Pulmonary artery endothelial cell (primary cell): ENCODE measurements around the gene ARNT2. TPM values are rescaled to one million over a fixed set of nuclear protein-coding genes. Genes with fewer than 3 reads are reported as not detected.

ENCODE experiments used
- DNase-seq: peaks from one replicate; pipeline ENCODE4 v3.0.0-alpha.2; 2011; ENCODE audit warnings: low read depth, low spot score
- total RNA-seq: library from RNA; depleted of rRNA; stranded (reverse); fragments of >200 nt; gene quantifications from 2 replicates; pipeline ENCODE4 v1.2.3, GENCODE V29; 2014

The ARNT2 gene
- total RNA-seq, 1 donor from 2014 or later, result 0.13 TPM

DNA sequence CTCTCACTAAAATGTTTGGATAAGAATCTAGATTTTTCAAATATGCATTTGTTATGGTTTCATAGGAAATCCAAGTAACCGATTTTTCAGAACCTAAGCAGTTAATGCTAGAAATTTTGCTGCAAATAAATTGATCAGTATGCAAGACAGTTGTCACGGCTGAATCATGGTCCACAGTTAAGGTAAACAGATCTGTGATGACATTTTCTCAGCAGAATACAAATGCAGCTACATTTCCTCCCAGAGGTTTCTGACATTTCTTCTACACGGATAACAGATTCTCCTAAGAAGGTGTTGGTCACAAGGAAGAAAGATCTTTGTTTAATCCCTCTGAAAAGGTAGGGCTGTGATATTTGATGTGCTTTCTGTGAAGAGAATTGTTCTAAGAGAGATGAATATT lies 36.9 kb downstream of the ARNT2 start:
- no peak for DNase-seq

DNA sequence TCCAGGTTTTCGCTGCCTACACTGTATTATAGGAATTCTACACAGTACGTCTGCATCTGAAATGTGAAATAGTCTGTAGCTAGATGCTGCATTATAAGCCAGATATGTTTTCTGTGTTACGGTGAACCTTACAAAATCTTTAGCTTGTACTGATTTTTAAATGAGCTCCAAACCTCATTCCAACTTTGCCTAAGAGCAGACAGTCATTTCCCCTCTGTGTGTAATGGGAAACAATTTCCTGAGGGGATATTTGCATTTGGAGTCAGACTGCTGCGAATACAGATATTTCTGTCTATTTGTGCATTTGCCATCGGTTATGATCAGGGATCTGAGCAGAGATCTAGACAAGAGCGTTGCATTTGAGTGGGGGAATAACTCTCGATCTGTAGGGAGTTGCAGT lies 37.5 kb downstream of the ARNT2 start:
- no peak for DNase-seq

DNA sequence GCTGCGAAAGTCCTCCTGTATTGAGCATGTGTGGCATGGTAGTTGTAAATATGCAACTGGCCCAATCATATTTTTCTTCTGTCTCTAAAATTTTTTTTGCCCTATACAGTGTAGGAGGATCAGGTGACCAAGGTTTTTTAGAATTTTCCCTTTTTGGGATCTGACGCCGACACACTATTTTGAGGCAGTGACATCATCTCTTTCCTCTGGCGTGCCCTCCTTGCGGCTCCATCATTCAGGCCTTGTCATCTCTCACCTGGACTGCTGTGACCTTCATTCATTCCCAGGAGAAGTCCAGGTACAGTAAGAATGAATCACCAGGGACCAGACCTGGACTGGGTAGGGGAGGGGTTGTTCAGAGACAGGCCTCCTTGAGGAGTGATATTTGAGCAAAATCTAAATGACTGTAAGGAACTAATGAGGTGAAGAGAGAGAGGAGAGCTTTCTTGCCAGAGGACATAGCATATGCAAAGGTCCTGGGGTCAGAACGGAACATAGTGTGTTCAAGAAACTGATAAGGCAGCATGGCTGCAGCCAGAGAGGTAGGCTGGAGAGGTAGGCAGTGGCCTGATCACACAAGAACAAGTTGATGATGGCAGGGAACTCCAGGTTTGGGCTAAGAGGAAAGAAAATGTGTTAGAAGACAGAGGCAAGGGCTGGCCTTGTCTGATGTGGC lies 38.7 kb downstream of the ARNT2 start:
- DNase-seq, result no peak

DNA sequence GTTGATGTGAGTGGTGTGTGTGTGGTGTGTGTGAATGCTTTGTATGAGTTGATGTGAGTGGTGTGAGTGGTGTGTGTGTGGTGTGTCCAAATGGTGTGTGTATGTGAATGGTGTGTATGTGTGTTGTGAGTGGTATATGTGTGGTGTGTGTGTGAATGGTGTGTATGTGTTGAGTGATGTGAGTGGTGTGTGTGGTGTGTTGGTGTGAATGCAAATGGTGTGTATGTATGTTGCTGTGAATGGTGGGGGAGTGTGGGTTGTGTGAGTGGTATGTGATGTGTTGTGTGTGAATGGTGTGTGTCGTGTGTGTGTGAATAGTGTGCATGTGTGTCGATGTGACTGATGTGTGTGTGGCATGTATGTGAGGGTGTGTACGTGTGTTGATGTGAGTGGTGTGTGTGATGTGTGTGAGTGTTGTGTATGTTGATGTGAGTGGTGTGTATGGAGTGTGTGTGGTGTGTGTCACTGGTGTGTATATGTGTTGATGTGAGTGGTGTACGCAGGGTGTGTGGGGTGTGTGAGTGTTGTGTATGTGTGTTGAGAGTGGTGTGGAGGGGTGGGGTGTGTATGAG lies 40.6 kb downstream of the ARNT2 start:
- DNase-seq, result no peak

DNA sequence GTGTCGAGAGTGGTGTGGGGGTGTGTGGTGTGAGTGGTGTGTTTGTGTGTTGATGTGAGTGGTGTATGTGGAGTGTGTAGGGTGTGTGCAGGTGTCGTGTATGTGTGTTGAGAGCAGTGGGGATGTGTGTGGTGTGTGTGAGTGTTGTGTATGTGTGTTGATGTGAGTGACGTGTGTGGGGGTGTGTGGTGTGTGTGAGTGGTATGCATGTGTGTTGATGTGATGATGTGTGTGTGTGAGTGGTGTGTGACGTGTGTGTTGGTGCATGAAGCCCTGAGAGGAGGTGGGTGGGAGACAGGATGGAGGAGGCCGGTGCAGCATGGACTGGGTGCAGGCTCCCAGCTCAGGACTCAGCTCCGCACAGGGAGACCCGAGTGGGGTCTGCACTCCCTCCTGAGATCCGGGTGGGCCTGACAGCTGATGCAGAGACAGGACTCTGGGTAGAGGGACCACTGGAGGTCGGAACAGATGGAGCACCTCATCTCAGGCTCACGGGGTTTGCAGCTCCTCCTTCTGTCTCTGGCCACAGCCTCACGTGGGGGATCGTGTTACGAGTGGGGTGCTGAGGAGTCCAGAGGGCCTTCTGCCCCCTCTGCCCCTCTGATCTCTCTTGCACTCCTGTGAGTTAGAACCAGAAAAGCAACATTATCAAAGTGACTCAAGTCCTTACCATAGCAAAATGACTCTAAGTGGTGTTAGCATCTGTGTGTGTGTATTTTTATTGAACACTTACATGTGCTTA lies 41.3 kb downstream of the ARNT2 start:
- no peak for DNase-seq

DNA sequence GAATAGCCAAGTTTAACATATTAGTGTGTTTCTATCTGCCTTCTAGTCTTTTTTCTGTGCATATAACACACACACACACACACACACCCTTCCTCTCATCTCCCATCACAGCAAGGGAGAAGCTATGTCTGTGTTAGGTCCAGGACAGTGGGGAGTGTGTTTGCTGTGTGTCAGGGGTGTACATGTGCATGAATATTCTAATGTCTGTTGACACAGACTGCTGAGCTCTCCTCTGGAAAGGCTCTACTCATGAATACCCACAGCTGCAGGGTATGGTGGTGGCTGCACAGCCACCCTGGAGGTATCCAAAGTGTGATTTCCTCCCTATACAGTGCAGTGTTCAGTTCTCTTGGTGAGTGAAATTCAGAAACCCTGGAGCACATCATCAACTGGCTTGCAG lies 42.9 kb downstream of the ARNT2 start:
- DNase-seq, result no peak

DNA sequence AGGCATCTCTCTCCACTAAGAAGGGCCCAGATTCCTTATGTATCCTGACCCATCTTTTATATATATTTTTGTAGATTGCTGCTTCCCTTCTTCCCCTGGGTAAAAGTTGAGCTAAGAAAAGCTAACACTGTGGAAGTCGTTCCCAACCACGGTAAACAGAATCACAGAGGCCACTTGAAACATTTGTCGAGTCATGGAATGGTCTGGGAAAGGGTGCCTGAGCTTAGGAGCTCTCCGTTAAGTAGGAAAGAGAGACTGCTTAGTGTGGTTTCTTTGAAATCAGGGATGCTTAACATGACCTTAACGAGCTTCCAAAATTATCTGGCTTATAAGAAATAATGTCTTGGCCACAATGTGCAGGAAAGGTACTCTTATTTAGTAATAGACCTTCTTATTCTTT lies 45.6 kb downstream of the ARNT2 start:
- no peak for DNase-seq

DNA sequence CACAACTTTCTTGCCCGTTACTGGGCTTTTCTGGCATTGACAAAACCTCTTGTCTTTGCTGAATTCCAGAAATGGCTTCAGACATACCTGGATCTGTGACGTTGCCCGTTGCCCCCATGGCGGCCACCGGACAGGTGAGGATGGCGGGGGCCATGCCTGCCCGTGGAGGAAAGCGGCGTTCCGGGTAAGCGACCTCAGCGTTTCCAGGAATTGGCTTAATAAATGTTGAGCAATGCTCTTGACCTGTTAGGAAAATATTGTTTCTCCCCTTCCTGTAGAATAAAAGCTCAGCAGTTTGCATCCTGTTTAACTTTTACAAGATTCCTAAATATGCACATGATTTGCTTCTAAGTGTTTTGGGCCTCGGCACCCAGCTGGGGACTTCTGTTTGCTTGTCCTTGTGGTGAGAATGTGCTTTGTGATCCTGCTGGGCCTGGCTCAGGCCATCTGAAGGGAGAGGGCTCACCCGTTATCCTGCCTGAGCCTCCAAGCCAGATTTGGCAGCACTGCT lies 46.7 kb downstream of the ARNT2 start:
- DNase-seq, result no peak

DNA sequence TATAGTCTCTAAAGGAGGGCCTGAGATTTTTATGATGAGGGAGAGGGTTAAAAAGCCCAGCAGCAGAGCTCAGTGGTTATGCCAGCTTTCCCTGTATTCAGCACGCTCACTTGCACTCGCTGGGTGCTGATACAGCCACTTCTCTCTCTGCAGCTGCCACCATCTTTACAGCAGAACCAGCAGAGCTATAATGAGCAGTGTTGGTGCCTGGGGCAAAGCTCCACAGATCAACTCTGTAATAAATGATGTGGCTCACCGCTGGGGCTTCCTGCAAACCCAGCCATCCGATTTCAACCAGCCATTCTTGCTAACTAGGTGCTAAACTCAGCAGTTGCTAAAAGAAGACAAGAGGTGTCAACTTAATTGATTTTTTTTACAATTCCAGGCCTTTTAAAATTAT lies 48.0 kb downstream of the ARNT2 start:
- DNase-seq, result no peak

DNA sequence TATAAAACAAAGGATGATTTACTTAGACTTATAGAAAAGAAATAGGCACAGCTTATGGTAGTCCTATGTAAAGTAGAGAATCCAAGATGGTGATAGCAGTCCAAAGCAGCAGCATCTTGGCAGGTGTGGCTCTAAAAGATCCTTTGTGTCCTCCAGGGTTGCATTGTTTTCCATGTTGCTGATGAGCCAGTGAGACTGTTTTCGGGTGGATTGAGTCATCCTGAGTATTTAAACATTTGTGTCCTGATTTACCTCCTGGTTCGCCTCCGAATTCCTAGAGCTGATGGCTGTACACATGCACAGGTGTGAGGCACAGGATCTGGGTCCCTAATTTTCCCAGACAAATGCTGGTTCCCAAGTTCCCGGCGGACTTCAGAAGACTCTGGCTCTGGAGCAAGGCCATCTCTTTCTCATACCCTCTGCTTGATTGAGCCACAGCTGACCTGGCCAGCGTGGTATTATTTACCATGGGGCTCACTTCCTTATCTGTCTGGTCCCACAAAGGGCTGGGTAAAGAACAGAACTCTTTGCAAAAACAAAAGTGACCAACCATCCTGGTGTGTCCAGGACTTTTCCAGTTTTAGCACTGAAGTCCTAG lies 51.0 kb downstream of the ARNT2 start:
- no peak for DNase-seq

DNA sequence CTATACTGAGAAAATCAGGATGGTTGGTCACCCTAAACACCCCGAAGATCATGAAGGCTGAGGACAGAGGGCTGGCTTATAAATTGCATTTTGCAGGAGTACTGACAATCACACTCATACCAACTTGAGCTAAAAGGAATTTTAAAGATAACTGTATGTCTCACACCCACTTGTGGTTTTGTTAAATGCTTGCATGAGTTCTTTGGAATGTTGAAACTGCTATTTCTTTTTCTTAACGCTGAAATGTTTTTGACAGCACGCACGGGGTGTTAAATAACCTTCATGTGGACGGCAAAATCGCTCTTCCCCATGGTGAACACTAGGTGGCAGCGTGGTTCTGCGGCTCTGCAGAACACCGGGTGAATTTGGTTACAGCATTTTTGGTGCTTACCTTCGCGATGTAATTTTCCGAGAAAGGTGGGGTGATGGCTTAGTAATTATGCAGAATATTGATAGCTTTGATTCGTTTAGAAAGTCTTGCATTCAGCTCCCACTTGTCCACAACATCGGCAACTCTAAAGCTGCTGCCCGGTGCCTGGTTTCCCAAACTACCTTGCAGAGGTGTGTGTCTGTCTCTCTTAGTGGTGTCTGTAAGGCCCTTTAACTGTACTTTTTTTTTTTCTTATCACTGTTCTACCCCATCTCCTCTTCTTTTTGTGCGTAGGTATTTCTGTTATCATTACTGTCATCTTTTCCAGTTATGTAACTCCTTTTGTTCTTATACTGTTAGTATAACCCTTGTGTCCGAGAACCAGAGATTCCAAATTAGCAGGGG lies 51.7 kb downstream of the ARNT2 start:
- peak; percentile 17 for DNase-seq

DNA sequence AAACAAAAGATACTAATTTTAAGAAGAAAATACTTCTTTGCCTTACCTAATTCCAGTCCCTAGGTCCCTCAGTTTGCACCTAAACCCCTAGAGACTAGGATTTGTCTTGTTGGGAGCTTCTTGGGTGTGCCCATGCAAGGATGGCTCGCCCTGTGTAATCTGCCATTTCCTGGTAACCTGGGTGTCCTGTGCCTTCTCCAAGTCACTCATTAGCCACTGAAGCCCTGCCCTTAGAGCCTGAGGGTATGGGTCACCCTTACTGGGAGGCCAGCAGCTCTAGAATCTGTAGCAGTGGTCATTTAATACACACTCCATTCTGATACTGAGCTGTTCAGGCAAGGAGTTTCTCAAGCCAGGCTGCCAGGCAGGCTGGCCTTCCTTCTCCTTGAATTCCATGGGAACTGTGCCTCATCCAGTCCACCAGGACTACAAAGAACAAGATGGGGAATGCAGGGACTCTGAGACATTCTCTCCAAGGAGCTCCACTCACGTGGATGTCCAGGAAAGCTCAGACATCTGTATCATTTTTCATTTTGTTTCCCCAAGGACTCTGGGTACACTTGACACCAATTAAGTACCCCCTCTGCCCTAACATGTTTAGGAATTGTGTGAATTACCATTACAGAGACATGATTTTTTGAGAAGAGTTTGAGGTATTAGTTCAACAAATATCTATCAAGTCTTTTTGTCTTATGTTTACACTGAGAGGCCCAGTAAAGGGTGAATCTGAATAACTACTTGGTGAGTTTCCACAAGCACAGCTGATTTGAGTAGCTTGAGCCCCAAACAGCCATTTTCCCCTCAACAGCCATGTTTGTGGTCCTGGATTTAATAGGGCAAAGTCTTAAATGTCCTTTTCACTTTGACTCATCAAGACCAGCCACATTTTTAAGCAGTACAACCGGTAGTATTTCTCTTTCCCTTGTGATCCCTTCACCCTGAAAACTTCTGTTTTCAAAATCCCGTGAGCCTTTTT lies 52.6 kb downstream of the ARNT2 start:
- no peak for DNase-seq

DNA sequence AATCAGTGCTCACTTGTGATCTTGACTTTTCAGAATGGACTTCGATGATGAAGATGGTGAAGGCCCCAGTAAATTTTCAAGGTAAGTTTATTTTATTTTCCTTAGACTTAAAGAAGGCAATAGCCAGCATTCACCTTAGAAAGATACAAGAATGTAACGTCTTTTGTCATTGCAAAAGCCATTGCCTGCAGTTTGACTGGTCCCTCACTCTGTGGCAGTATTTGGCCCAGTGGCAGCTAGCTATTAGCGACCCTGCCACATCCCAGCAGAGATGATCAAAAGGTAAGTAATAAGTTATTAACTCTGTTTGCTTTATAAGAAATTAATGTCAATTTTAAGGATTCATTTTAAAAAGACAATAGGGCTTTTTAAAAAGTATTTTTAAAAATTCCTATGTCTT lies 53.7 kb downstream of the ARNT2 start:
- DNase-seq, result no peak

DNA sequence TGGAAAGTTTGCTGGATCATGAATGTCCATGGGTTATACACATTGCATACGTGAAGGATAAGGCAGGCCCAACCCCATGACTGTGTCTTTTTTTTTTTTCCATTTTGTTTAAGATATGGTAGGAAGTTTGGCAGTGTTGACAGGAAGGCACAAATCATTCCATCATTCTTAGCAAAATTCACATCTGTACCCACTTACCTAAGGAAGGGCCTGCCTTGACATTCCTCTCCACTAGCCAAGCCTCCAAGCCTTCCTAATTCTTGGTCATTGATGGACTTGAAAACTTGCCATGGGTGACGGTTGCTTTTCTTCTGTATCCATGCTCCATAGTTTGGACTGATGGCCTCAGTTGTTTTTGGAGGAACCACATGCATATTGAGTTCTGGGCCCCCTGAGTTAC lies 54.4 kb downstream of the ARNT2 start:
- no peak for DNase-seq

DNA sequence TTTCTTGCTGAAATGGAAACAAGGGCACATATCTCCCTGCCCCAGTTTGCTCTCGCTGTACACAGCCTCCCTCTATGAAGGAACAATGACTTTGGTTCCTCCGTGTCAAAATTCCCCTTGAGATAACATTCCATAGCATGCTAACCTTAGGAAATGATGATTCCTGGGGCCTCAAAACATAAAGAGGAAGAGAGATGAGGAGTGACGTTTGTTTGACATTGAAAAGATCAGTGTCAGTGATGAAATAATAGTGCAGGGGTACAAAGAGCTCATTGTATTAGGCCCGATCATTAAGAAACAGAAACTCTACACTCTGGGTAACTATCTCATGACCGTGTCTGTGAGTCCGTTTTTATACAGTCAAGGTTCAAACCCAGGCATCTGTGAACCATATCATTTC lies 55.2 kb downstream of the ARNT2 start:
- DNase-seq, result no peak

DNA sequence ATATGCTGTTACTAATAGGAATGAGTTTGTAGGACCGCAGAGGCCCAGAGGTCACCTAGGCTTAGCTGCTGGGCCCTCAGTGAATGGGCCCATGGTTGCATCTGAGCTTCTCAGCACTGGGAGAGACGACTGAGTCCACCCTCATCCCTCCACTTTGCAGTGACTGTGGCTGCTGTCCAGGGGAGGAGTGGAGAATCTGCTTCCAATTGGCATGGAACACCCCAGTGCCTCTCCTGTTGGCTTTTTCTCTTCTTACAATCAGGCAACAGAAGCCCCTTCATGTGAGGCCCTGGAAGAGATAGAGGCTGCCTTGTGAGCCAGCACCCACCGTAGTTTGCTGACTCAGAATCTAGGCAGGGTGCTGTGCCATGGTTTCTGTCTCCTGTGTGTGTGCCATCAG lies 55.6 kb downstream of the ARNT2 start:
- no peak for DNase-seq

DNA sequence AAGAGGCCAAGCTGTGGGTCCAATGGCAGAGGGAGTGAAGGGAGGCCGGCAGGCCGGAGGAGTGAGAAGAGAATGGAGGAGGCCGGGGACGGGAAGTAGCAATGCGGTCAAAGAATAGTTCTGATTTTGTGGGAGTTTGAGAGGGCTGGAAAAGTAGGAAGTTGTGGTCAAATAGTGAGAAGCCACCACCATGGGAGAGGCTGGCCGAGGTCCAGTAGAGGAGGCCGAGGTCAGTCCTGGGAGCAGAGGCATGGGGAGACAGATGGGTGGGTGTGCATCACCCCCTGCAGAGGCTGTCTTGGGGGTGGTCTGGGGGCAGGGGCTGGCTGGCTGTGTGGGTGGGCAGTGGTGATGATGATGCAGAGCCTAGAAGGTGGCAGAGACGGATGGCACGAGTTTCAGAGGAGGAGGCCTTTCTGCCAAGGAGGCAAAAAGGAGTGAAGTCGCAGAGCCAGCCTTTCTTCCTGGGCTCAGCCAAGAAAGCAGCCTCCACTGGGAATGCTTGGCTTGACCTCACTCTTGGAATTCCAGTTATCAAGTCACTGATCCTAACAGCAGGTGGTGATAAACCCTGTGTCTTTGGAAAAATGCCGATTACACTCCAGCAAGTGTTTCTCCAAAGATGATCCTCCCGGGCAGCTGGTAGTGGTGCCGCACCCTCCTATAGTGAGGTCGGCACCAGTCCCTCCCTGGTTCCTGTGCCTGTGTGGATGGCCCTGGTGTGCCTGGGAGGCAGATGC lies 57.3 kb downstream of the ARNT2 start:
- no peak for DNase-seq

DNA sequence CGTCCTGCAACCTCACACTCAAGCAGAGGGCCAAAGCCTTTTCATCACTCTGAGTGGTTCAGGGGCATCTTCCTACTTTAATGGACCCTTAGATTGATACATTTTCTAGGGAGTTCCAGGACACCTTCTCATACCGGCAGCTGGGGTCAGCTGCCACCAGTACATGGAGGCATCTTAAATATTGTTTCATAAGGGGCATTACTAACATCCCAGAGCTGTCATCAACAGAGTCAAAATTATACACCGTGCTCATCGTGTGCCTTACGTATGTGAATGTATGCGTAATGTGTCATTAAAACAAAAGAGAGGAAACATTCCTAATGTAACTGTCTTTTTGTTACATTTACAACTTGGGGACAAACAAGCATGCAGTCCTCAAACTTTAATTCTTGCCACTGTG lies 57.9 kb downstream of the ARNT2 start:
- DNase-seq, result no peak

DNA sequence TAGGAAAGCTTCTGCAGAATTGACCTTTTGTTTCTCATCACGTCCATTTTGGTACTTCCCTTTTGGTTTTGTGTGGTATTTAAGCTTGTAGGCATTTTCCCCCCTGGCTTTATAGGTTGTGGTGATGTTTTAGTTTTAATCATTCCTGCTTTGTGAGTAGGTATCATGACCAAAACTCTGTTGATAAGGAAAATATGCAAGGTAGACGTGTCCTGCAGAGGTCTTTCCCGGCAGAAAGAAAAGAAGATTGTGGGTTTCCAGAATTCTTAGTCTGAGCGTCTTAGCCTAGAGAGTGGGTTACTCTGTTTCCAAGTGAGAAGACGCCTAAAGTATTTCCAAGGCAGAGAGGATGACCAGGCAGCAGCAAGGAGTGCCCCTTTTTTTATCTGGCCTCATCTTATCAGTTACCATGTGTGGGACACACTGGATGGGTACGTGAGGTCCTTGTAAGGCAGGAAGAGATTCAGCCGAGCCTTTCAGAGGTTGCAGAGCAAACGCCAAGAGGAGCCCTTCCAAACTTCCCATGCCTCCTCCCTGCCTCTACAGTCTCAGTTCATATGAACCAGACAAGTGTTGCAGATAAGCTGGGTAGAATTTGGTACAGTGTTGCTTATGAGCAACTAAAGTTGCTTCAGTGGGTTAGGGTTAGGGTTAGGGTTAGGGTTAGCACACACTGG lies 58.8 kb downstream of the ARNT2 start:
- DNase-seq, result no peak
